NCI-H2081 treated with DMSO at 0.1 percent for 48 hours (cell line): ENCODE results near the gene CDH4.

Experiments
- DNase-seq: peaks from one replicate; lab custom pipeline; 2025; lab: John Stamatoyannopoulos, UW

Gene CDH4

GRCh38 chr20:61284752-61285151 is 32.7 kb downstream of the CDH4 start:
- DNase-seq = no peak

DNA sequence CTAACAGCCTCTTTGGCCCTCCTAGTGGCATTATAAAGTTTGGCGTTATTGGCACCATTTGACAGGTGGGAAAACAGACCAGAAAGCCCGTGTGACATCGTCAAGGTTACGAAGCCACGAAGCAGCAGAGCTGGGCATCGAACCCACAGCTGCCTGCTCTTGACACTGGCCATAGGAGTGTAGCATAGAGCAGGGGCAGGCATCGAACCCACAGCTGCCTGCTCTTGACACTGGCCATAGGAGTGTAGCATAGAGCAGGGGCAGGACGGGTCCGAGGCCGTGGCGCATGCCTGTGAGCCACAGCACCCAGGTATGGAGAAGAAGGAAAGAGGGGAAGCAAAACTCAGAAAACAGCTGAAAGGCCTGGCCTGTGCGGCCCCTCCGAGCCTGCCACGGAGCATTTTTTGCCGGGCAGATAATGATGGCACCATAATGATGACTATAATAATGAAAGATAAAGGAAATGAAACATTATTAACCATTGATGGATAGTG is 33.1 kb downstream of the CDH4 start:
- DNase-seq = no peak

- no peak for DNase-seq
These were observed 33.6 kb downstream of the CDH4 start for GRCh38 chr20:61285691-61286090.

DNA sequence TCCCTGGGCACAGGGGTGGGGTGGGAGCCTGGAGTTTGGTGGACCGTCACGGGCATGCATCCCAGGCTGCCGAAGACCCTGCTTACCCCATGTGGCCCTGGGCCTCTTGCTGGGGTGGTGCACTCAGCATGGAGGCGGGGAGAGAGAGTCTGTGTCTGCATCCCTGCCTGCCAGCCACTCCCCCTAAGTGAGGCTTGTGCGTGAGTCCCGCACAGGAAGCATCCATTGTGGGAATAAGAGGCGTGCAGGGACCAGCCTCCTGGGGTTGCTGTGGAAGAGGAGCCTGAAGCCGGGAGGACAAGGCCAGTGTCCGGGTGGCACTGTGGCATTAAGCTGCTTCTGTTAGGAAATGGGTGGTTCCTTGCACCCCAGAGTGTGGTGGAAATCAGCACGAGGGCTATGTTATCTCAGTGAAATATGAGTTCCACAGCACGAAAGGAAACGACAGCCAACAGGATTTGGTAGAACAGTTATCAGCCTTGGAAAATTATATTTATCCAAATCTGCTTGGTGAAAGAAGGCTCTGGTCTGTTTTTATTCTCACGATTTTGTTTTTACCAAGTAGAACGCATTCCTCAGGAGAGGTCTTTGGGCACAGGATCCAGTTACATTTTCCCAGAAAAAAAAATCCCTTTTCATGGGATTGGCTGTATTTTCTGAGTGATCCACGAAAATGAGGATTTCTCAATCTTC is 35.7 kb downstream of the CDH4 start:
- no peak for DNase-seq

- DNase-seq = no peak
These were observed 36.3 kb downstream of the CDH4 start for GRCh38 chr20:61288331-61288784.

DNA sequence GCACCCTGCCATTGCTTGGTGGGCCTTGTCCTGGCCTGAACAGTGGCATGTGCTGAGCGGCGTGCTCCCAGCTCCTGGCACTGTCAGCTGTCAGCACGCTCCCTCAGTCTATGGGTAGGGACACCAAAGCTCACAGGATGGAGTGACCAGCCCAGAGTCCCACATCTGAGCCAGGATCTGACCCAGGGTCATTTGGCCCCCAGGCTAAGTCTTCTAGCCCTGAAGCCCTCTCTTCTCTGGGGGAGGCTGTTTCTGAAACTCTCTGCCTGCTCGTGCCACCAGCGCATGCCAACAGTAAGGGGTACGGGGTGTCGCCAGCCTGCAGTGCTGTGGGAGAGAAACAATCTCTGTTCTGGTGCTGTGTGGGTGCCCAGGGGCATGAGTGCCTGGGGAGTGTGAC is 37.1 kb downstream of the CDH4 start:
- no peak for DNase-seq

GRCh38 chr20:61290721-61291120 is 38.7 kb downstream of the CDH4 start:
- DNase-seq = no peak

- no peak for DNase-seq
These were observed 39.2 kb downstream of the CDH4 start for GRCh38 chr20:61291166-61291829.

DNA sequence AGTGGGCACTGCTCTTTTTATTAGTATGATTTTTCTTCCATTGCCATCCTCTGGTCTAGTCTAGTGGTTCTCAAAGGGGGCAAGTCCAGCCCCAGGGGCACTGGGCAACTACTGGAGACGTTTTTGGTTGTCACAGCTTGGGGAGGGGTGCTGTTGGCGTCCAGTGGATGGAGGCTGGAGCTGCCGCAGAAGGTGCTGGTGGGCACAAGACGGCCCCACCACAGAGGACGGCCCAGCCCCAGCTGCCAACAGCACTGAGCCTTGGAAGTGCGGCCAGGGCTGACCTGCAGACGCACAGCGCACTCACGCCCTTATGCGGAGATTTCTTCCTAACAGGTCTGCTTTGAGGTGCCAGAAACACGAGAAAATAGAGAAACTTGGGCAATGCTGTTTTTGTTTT is 40.3 kb downstream of the CDH4 start:
- no peak for DNase-seq

DNA sequence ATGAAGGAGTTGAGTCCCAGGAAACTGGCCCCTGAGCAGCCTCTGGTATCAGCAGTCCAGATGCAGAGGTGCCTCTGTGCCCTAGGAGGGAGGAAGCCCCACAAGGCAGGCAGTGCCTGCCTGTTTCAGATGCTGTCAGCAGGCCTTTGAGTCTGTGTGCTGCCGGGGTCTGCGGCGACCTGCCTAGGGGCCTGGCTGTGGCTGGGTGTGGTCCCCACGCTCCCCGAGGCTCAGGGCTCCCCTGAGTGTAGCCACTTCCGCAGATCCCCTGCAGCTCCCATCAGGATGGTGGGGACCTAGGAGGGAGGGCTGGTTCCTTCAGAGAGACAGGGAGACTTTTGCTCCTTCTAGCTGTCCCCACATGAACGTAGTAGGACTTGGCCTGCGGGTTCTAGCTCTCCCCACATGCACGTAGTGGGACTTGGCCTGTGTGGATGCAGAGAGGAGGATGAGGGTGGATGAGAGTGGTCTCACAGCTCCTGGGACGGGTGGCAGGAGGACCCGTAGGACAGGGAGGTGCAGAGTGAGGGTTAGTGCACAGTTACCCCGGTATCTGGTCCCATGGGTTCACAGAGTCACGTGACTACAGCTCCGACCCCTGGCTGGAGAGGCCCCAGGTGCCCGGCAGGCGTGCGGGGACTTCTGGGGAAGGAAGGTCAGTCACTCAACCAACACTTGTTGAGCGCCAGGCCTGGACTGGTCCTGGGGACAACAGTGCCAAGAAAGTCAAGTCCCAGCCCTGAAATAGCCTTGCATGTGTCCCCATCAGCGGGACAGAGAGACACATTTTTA is 41.0 kb downstream of the CDH4 start:
- DNase-seq = no peak

DNA sequence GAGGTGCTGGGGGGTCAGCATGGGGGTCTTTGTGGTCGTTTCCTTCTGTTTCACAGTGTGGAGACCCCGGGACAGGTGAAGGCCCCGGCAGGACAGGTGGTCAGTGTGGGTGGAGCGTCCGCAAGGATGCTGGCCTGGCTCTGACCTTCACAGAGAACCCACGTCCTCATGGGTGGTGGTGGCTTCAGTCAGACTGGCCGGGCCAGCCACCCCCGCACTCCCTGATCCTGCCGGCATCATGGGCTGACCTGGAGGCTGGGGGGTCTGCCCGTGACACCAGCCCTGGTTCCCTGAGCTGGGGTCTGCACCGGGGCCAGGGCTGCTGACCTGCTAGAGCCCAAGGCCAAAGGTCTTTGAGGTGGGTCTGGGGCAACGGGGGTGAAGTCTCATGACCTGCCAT is 41.9 kb downstream of the CDH4 start:
- DNase-seq = no peak

DNA sequence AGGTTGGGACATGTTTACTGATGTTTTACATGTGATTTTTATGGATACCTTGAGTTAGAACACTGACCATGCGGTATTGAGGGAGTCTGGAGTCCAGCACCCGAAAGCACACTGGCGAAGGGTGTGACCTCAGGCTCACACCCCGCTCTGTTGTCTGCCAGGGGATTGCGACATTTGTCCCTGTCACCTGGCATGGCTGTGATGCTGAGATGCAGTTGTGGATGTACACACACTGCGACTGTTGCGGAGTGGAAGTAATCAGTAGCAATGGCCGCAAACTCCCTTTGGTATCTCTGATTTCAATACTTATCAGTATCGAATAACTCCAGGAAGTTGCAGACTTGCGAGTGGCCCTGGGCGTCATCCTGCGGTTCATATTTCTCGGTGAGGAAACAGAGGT is 43.2 kb downstream of the CDH4 start:
- DNase-seq = no peak

GRCh38 chr20:61295682-61296628 is 43.9 kb downstream of the CDH4 start:
- no peak for DNase-seq

- DNase-seq = no peak
These were observed 44.6 kb downstream of the CDH4 start for GRCh38 chr20:61296629-61297019.

DNA sequence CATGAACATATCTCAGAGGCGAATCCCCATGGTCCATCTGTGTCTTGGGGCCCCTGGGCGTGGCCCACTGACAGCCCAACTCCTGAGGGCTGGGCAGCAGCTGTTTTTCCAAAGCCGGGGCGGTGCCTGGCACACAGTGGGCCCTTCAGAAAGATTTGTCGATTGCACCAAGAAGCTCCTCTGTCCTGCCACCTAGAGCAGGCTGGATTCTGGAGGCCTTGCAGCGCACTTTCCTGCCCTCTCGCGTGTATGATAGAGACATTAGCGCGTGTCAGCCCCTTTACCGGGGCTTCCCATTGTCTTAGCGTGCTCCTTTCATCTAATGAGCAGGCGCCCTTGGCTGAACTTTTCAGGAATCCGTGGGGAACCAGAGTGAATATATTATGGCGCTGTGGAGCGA is 45.4 kb downstream of the CDH4 start:
- no peak for DNase-seq

DNA sequence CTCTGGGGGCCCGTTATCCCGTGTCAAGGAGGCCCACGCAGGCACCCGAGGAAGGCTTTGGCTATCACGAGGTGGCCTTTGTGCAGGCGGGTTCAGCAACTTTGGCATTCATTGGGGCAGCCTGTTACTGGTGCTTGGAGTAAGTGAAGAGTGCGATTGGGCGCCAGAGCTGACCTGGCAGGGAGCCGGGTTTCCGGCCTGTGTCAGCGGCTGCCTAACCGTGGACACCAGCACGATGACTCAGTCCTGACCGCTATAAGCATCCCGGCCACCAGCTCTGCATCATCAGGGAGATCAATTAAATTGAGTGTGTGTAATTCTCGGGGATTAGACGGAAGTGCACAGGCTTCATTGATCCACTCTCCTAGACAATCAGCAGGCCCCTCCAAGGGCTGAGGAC is 45.9 kb downstream of the CDH4 start:
- DNase-seq = no peak

- no peak for DNase-seq
These were observed 46.6 kb downstream of the CDH4 start for GRCh38 chr20:61298661-61299060.

DNA sequence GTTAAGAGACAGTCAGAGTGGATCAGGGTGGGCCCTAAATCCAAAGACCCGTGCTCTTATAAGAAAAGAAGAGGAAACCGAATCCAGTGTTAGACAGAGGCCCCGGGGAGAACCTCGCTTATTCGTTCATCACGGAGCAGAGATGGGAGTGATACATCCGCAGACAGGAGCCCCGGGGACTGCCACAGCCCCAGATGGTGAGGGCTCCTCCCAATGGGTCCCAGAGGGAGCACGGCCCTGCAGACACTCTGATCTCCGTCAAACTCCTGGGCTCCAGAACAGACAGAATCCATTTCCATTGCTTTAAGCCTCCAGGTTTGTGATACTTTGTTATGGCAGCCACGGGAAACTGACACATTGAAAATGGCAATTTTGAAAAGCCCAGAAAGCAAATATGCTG is 47.0 kb downstream of the CDH4 start:
- no peak for DNase-seq

DNA sequence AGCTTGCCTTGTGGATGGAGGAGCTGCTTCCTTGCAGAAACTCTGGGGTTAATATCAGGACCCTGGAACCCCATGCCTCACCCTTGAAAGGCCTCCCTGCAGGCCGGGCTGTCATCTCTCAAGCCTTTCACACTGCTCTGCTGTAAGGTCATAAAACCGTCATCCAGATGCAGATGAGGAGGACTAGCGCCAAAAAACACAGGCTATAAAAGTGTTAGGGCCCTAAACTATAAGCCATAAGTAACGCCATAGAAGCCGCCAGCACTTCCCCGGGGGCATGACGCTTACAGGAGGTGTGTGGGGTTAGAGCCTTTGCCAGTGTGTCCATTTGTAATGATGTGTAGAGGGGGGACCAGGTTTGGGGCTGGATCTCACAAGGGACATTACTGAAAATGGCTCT is 47.6 kb downstream of the CDH4 start:
- no peak for DNase-seq

DNA sequence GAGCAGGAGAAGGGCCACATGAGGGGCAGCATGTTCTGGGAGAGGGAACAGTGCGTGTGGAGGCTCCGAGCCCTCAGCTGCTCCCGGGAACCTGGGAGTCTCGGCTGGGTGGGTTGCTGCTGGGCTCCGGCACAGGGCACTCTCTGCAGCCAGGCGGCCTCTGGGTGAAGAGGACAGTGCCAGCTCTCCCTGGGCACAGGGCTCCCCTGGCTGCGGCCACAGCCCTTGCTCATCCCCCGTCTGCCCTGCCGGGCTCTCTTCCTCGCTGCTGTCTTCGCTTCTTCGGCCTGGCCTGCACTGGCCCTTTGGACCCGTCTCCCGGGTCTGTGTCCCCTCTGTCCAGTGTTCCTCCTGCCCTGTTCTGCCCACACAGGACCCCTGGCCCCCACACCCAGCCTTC is 48.2 kb downstream of the CDH4 start:
- DNase-seq = no peak

DNA sequence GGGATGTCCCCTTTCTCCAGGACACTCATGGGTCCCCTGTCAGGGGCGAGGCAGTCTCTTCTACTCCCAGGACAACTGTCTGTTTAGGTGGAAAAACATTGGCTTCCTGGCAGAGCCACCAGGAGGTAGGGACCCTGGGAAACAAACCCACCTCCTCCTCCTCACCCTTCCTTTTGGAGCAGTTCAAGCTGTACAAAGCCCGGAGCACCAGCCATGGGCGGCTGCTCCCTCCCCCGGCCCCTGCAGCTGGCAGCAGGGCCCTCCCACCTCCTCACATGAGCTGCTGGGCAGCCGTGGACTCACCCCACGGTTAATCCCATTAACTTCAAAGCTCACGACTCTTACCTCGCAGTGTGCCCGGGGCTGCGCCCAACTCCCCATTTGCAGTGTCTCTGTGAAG is 48.6 kb downstream of the CDH4 start:
- DNase-seq = no peak
